COLO668 (cell line): ENCODE results near the gene PGBD2.
"Not testable (repeated sequence)": the region's sequence is repeated elsewhere in the genome, so short reads cannot be mapped to it uniquely, and the experiment has no call there.

Source experiments
- DNase-seq: peaks from one replicate; lab custom pipeline; 2025; ENCODE audit not compliant: unreplicated experiment; lab: John Stamatoyannopoulos, UW

PGBD2 gene

DNA sequence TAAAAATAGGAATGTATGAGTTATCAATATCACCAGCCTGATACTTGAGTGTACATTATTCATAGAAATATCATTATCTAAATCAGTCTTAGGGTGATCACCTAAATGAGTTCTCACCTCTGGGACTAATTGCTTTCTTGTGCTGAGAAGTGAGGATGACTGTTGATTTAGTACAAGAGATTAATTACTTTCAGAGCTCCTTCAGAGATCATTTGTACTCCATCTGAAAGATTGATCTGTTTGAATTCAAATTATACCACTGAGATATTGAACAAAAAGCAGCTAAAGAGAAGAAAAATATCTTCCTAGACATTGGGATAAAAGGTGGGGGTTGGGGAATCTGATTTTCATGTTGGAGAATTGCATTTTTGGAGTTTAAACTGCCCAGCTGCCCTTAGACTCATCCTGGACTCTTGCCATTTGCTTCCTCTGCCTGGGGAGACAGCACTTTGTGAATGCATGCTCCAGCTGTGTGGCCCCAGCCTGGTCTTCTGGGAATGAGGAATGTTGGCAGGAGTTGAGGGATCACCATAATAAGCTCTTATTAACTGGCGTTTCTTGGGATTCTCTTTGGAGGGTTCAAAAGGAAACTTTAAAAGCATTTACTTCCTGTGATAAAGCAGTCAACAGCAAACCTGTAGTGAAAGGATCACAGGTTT is 19.7 kb upstream of the PGBD2 start:
- DNase-seq, result no peak

DNA sequence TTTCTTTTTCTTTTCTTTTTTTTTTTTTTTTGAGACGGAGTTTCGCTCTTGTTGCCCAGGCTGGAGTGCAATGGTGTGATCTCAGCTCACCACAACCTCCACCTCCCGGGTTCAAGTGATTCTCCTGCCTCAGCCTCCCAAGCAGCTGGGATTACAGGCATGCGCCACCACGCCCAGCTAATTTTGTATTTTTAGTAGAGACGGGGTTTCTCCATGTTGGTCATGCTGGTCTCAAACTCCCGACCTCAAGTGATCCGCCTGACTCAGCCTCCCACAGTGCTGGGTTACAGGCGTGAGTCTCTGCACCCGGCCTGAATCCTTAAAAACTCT is 16.2 kb upstream of the PGBD2 start:
- DNase-seq, result not testable (repeated sequence)

- no peak for DNase-seq
Observed at GRCh38 chr1:248890549-248891498, 15.2 kb upstream of the PGBD2 start.

- DNase-seq, result no peak
Observed at GRCh38 chr1:248891758-248892157, 14.3 kb upstream of the PGBD2 start.

DNA sequence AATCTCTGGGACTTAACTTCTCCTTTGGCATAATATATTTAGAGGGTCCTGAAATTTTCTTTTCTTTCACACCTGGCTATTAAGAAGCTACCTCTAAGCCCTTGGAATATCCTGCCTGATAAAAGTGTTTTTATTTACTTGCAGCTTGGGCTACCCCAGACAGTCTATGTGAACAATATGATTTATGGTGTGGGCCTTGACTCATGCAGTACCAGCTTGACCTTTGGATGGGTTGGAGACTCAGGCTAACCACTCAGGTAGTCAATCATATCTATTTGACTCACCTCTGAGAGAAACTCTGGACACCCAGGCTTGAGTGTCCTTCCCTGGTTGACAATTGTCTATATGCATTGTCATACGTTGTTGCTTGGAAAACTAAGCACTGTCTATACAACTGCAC is 13.4 kb upstream of the PGBD2 start:
- DNase-seq, result no peak

- DNase-seq, result no peak
Observed at GRCh38 chr1:248894837-248895236, 11.2 kb upstream of the PGBD2 start.

GRCh38 chr1:248897412-248898337 is 8.4 kb upstream of the PGBD2 start:
- no peak for DNase-seq

DNA sequence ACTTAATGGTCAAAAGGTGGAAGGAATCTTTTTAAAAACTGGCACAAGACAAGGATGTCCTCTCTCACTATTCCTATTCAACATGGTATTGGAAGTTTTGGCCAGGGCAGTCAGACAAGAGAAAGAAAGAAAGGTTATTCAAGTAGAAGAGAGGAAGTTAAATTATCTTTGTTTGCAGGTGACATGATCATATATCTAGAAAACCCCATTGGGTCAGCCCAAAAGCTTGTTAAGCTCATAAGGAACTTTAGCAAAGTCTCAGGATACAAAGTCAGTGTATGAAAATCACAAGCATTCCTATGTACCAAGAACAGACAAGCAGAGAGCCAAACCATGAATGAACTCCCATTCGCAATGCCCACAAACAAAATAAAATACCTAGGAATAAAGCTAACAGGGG is 5.4 kb upstream of the PGBD2 start:
- DNase-seq, result no peak

GRCh38 chr1:248901578-248901977 is 4.5 kb upstream of the PGBD2 start:
- no peak for DNase-seq

- no peak for DNase-seq
Observed at GRCh38 chr1:248904437-248905216, 1.4 kb upstream of the PGBD2 start.

DNA sequence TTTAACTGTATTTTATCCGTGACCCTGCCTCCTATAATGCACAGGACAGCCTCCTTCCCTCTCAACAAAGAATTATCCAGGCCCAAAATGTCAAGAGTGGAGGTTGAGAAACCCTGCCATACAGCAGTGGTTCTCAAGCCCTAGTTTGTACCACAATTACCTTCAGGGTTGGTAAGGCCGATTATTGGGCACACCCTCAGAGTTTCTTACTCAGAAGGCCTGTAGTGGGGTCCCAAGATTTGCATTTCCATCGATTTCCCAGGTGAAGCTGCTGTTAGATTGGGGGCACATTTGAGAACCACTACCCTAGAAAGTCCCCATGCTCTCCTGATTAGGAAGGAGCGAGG is 400 bp upstream of the PGBD2 start:
- DNase-seq, result no peak

GRCh38 chr1:248906753-248907661 is 972 bp downstream of the PGBD2 start:
- no peak for DNase-seq

- no peak for DNase-seq
Observed at GRCh38 chr1:248910761-248911160, 4.7 kb downstream of the PGBD2 start.

- no peak for DNase-seq
Observed at GRCh38 chr1:248913933-248914332, 7.9 kb downstream of the PGBD2 start.

DNA sequence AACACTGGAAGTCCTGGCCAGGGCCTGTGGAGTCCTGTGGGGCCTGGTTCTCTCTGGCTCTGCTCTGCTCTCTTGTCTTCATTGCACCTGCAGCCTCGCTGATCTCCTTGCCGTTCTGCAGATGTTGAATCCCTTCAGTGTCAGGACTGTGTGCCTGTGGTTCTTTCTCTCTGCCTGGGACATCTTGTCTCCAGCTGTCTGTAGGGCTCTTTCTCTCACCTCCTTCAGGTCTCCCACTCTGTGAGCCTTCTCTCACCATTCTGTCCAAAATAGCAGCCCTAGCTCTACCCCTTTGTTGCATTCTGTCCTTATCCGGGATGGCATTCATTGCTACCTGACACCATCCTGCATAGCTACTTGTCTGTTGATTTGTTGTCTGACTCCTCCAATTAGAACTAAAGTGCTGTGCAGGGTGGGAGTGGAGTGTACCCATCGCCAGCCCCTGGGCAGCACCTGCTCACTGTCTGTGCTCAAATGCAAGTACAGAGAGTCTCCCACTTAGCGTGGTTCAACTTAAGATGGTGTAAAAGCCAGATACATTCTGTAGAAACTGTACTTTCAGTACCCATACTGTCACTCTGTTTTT is 8.9 kb downstream of the PGBD2 start:
- DNase-seq, result no peak

DNA sequence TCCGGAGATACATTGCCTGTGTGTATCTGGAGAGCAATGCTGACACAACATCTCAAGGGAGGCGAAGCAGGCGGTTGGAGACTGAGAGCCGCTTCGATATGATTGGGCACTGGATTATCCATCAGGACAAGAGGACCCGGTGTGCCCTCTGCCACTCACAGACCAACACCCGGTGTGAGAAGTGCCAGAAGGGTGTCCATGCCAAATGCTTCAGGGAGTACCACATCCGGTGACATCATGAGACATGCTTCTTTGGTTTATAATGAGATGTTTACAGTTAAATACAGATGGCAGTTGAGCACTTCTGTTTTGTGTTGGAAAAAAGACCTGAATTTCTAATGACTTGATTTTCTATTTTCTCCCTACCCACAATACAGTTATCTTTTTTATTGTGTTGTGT is 12.1 kb downstream of the PGBD2 start:
- DNase-seq, result no peak

GRCh38 chr1:248923352-248924338 is 17.6 kb downstream of the PGBD2 start:
- DNase-seq, result no peak
